C4-2B (cell line): ENCODE measurements around the gene DERA.

ENCODE experiments used
- CTCF ChIP-seq: fragments of 450-650 bp; conservative IDR thresholded peaks from 2 replicates; pipeline ENCODE4 v1.5.1; 2017; ENCODE audit warnings: mild to moderate bottlenecking
- ZFX ChIP-seq: fragments of 450-650 bp; IDR thresholded peaks from 2 replicates; pipeline ENCODE4 v1.6.1; 2017

DNA sequence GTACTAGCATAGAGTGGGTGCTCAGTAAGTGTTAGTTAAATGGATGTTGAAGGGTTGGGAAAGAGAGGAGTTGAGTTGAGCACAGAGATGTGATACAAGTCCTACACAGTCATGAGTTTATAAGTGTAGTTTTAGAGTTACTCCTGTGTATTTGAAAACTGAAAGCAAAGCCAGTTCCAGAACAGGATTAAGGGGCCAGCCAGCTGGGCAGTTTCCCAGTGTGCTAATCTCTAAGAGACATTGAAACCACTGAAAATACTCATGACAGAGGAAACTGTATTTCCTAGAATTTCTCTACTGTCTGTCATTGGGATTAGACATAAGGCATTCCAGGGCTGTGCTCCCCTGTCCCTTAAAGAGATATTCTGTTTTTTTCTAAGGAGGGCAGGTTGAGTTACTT is 101.0 kb downstream of the DERA start:
- TF ChIP-seq CTCF (no peak), ZFX (no peak)
